ENCODE data around the gene NPLOC4.
"Not testable (repeated sequence)": the region's sequence is repeated elsewhere in the genome, so short reads cannot be mapped to it uniquely, and the experiment has no call there.

NPLOC4 gene

GRCh38 chr17:81635973-81636504 lies 873 bp downstream of the NPLOC4 start:
- no peak for DNase-seq (ENCODE audit: low read depth in 3 of 3, low spot score in 1 of 3)

GRCh38 chr17:81635431-81635830 lies 1.5 kb downstream of the NPLOC4 start:
- no peak for DNase-seq (ENCODE audit: low read depth in 3 of 3, low spot score in 1 of 3)

GRCh38 chr17:81631482-81631881 lies 5.4 kb downstream of the NPLOC4 start:
- no peak for DNase-seq (ENCODE audit: low read depth in 3 of 3, low spot score in 1 of 3)

- no peak for DNase-seq (ENCODE audit: low read depth in 3 of 3, low spot score in 1 of 3)
These were observed 6.6 kb downstream of the NPLOC4 start for GRCh38 chr17:81630274-81630673.

- DNase-seq (ENCODE audit: low read depth in 3 of 3, low spot score in 1 of 3), result no peak
These were observed 15.3 kb downstream of the NPLOC4 start for GRCh38 chr17:81621494-81622130.

- not testable (repeated sequence) for DNase-seq (ENCODE audit: low read depth in 3 of 3, low spot score in 1 of 3)
These were observed 18.6 kb downstream of the NPLOC4 start for GRCh38 chr17:81618307-81618706.

GRCh38 chr17:81616877-81617276 lies 20.0 kb downstream of the NPLOC4 start:
- no peak for DNase-seq (ENCODE audit: low read depth in 3 of 3, low spot score in 1 of 3)

- DNase-seq (ENCODE audit: low read depth in 3 of 3, low spot score in 1 of 3), result no peak
These were observed 21.4 kb downstream of the NPLOC4 start for GRCh38 chr17:81615401-81615930.

- DNase-seq (ENCODE audit: low read depth in 3 of 3, low spot score in 1 of 3), result no peak
These were observed 24.5 kb downstream of the NPLOC4 start for GRCh38 chr17:81612172-81612970.

GRCh38 chr17:81609541-81610311 lies 27.2 kb downstream of the NPLOC4 start:
- no peak for DNase-seq (ENCODE audit: low read depth in 3 of 3, low spot score in 1 of 3)

- no peak for DNase-seq (ENCODE audit: low read depth in 3 of 3, low spot score in 1 of 3)
These were observed 28.3 kb downstream of the NPLOC4 start for GRCh38 chr17:81608605-81609004.

- no peak for DNase-seq (ENCODE audit: low read depth in 3 of 3, low spot score in 1 of 3)
These were observed 28.8 kb downstream of the NPLOC4 start for GRCh38 chr17:81608082-81608481.

- DNase-seq (ENCODE audit: low read depth in 3 of 3, low spot score in 1 of 3), result no peak
These were observed 29.5 kb downstream of the NPLOC4 start for GRCh38 chr17:81607431-81607830.

- no peak for DNase-seq (ENCODE audit: low read depth in 3 of 3, low spot score in 1 of 3)
These were observed 32.9 kb downstream of the NPLOC4 start for GRCh38 chr17:81603846-81604610.

GRCh38 chr17:81601525-81602120 lies 35.3 kb downstream of the NPLOC4 start:
- DNase-seq (ENCODE audit: low read depth in 3 of 3, low spot score in 1 of 3), result peak in 2 of 3 donors; percentile 7 to 14

GRCh38 chr17:81599719-81600486 lies 37.0 kb downstream of the NPLOC4 start:
- no peak for DNase-seq (ENCODE audit: low read depth in 3 of 3, low spot score in 1 of 3)

- DNase-seq (ENCODE audit: low read depth in 3 of 3, low spot score in 1 of 3), result no peak
These were observed 43.6 kb downstream of the NPLOC4 start for GRCh38 chr17:81593105-81593871.

GRCh38 chr17:81591971-81592370 lies 44.9 kb downstream of the NPLOC4 start:
- no peak for DNase-seq (ENCODE audit: low read depth in 3 of 3, low spot score in 1 of 3)

GRCh38 chr17:81590121-81590520 lies 46.8 kb downstream of the NPLOC4 start:
- DNase-seq (ENCODE audit: low read depth in 3 of 3, low spot score in 1 of 3), result no peak
